ENCODE measurements around the gene CCDC106. TPM values are rescaled to one million over a fixed set of nuclear protein-coding genes. Genes with fewer than 3 reads are reported as not detected.

Gene CCDC106
- total RNA-seq, 1 experiment from 2014 or later: 19.9 TPM

DNA sequence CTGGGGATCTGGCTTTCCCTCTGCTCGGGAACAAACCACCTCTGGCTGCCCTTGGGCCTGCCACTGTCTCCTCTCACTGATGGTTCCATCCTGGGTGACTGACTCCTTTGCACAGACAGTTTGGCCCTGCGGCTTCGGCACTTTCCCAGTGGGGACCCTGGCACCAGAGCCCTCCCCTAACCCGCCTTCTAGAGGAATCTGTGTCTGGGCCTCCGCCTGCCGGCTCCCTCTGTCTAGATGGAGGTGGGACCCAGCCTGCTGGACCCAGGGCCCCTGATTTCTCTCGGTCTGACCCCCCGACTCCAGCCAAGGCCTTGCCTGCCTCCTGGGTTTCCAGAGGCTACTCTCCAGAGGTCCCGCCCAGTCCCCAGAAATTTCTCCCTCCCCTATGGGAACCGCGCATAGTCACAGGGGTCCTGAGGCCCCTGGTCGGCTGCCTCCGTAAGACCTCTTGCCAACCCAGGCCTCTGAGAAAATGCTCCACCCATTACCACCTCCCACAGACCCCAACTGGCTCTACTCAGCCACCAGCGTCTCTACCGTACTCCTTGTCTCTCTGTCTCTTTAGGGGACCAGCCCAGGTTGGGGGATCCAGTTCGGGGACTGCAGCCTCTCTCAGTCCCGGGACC, 2.7 kb downstream of the CCDC106 start:
- Histone ChIP-seq H3K14ac (ENCODE audit: insufficient read depth, low read length) (no peak overlapping the region; the same call in 1 of the 2 replicates), H3K56ac (ENCODE audit: insufficient read length, low read depth, low read length) (no peak overlapping the region), H3K23me2 (ENCODE audit: insufficient read length, low read depth, low read length, poor library complexity, severe bottlenecking) (peaks cover 25% of the 10 kb centered on the region), H2AK5ac (ENCODE audit: insufficient read length, low read length) (no peak overlapping the region), H3K27ac (ENCODE audit: insufficient read length, low read depth, low read length) (no peak overlapping the region), H3T11ph (ENCODE audit: low read length) (no peak overlapping the region), H2BK12ac (ENCODE audit: insufficient read length, low read depth, low read length) (no peak overlapping the region), H3K23ac (ENCODE audit: insufficient read length, low read depth, low read length) (no peak overlapping the region), H4K91ac (ENCODE audit: insufficient read length, low read depth, low read length) (no peak overlapping the region), H4K5ac (ENCODE audit: insufficient read length, low read depth, low read length) (no peak overlapping the region), H3K27me3 (ENCODE audit: insufficient read depth, low read length) (no peaks in the 10 kb centered on the region), H3K4me1 (ENCODE audit: insufficient read depth, low read length) (no peaks in the 10 kb centered on the region), H4K8ac (replicated peaks; ENCODE audit: insufficient read length, low read depth, low read length) (no peak overlapping the region), H3K4ac (ENCODE audit: low read depth, low read length) (no peak overlapping the region), H3K4me2 (ENCODE audit: insufficient read depth, insufficient read length, low read length) (no peak overlapping the region), H2AFZ (ENCODE audit: low read length) (no peak overlapping the region), H3K79me1 (ENCODE audit: insufficient read depth, low read depth, low read length, poor library complexity, severe bottlenecking) (no peaks in the 10 kb centered on the region), H2BK15ac (ENCODE audit: low read depth, low read length) (no peak overlapping the region), H4K20me1 (ENCODE audit: control insufficient read depth, insufficient read depth, insufficient read length) (peaks cover 5% of the 10 kb centered on the region), H3K18ac (ENCODE audit: insufficient read length, low read depth, low read length) (no peak overlapping the region), H2BK20ac (ENCODE audit: low read depth, low read length, poor library complexity, severe bottlenecking) (no peak overlapping the region), H3K9me3 (ENCODE audit: control insufficient read depth, low read depth, low read length) (no peaks in the 10 kb centered on the region), H2BK120ac (ENCODE audit: low read depth, low read length, poor library complexity, severe bottlenecking) (no peak overlapping the region), H2BK5ac (ENCODE audit: insufficient read length, low read length) (no peak overlapping the region), H3K9ac (ENCODE audit: extremely low read depth, insufficient read length, low read length) (no peak overlapping the region), H3K79me2 (ENCODE audit: insufficient read depth, low read length) (peaks cover 2% of the 10 kb centered on the region; the same call in 1 of the 2 replicates)
- Mint-ChIP-seq H3K27me3 (ENCODE audit: low read depth) (no peaks in the 10 kb centered on the region; the same call in 1 of the 2 replicates), H3K27ac (peak overlapping the region in 1 of 3 experiments; percentile 75; a peak in 3 of 7 replicates), H3K36me3 (ENCODE audit: insufficient read depth in 1 of 3, low read depth in 3 of 3) (peaks cover 7 to 44% (median 34%) of the 10 kb centered on the region in 3 experiments), H3K9me3 (peaks cover 0 to 3% of the 10 kb centered on the region in 2 experiments; a peak in 3 of 5 replicates), H3K4me3 (peak overlapping the region in 1 of 2 experiments; percentile 60; a peak in 2 of 5 replicates), H3K4me1 (peaks cover 14 to 16% of the 10 kb centered on the region in 2 experiments)
- no peak for DNase-seq
- no CpG with 5 or more reads among the region's 17 CpGs for WGBS (ENCODE audit: extremely low coverage, insufficient read length, low lambda C conversion rate)
- TF ChIP-seq, protein P1, sequence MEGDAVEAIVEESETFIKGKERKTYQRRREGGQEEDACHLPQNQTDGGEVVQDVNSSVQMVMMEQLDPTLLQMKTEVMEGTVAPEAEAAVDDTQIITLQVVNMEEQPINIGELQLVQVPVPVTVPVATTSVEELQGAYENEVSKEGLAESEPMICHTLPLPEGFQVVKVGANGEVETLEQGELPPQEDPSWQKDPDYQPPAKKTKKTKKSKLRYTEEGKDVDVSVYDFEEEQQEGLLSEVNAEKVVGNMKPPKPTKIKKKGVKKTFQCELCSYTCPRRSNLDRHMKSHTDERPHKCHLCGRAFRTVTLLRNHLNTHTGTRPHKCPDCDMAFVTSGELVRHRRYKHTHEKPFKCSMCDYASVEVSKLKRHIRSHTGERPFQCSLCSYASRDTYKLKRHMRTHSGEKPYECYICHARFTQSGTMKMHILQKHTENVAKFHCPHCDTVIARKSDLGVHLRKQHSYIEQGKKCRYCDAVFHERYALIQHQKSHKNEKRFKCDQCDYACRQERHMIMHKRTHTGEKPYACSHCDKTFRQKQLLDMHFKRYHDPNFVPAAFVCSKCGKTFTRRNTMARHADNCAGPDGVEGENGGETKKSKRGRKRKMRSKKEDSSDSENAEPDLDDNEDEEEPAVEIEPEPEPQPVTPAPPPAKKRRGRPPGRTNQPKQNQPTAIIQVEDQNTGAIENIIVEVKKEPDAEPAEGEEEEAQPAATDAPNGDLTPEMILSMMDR (conservative IDR thresholded peaks at IDR 0.05): no peak

All from H9 (cell line).